Heart left ventricle (tissue), 16 donors: ENCODE results near the gene SLC43A3. TPM values are rescaled to one million over a fixed set of nuclear protein-coding genes. Genes with fewer than 3 reads are reported as not detected.

Source experiments
- ATAC-seq, 4 donors: fragments of 200-7000 bp; cut with Tn5 transposase; one replicate each; pipeline ENCODE4 v1.9.1; 2020 to 2022; ENCODE audit warnings: moderate library complexity in 4 of 4, mild to moderate bottlenecking in 3 of 4, moderate number of reproducible peaks in 1 of 4
- DNase-seq, 5 donors: peaks; one replicate each; pipeline ENCODE4 v3.0.0-alpha.2; 2020
- H3K27ac ChIP-seq, 12 donors: fragments of 200-600 bp; sonication (generic) in 4 of 12; one replicate each; pipeline versions ENCODE4 v1.5.0 to v1.8.0; 2016 to 2022; ENCODE audit warnings: mild to moderate bottlenecking in 2 of 12
- H3K27me3 ChIP-seq, 9 donors: fragments of 200-600 bp; sonication (generic) in 2 of 9; one replicate each; pipeline versions ENCODE4 v1.5.1 to v1.8.0; 2016 to 2022; ENCODE audit warnings: mild to moderate bottlenecking in 3 of 9
- H3K36me3 ChIP-seq, 9 donors: fragments of 200-600 bp; sonication (generic) in 2 of 9; one replicate each; pipeline versions ENCODE4 v1.5.0 to v1.8.0; 2018 to 2022; ENCODE audit warnings: mild to moderate bottlenecking in 2 of 9
- H3K4me1 ChIP-seq, 12 donors: fragments of 200-600 bp; sonication (generic) in 4 of 12; one replicate each; pipeline versions ENCODE4 v1.5.0 to v1.8.0; 2016 to 2022; ENCODE audit warnings: mild to moderate bottlenecking in 3 of 12
- H3K4me3 ChIP-seq, 12 donors: fragments of 200-600 bp; sonication (generic) in 4 of 12; one replicate each; pipeline versions ENCODE4 v1.5.0 to v1.8.0; 2017 to 2022; ENCODE audit warnings: mild to moderate bottlenecking in 9 of 12, moderate library complexity in 4 of 12
- H3K9me3 ChIP-seq, 12 donors: fragments of 200-600 bp; sonication (generic) in 4 of 12; one replicate each; pipeline versions ENCODE4 v1.5.0 to v1.8.0; 2016 to 2022; ENCODE audit warnings: mild to moderate bottlenecking in 1 of 12
- POLR2A ChIP-seq, 2 donors: fragments of 450-650 bp; IDR thresholded peaks; one replicate each; pipeline ENCODE4 v1.6.1; 2017; ENCODE audit warnings: antibody characterized with exemption in 2 of 2, mild to moderate bottlenecking in 2 of 2, moderate library complexity in 2 of 2
- WGBS, 4 donors: extraction: QIAGEN DNeasy Blood & Tissue Kit in 2 of 4; methylation state at CpG; one replicate each; pipeline versions ENCODE4 v1.1.5 to v1.1.7; 2013 to 2018; 5-methylcytosine and 5-hydroxymethylcytosine counted together
- intact Hi-C, 10 donors: fragments of 100-400 bp; cut with DNase I; formaldehyde crosslinking; loops; one replicate each; pipeline versions ENCODE4 v1.11.1 to v1.14.2; 2022
- polyA plus RNA-seq, 2 donors: library from polyadenylated mRNA; stranded (reverse); fragments of 200-250 nt; gene quantifications; one replicate each; pipeline ENCODE4 v1.2.3, GENCODE V29; 2013
- total RNA-seq, 9 donors: library from RNA; depleted of rRNA in 2 of 9; stranded (reverse); fragments of >200 nt in 2 of 9; fragmentation: NEBNext Ultra II Directional in 3 of 9; extraction: Animal tissue kit (Norgen Biotek cat#: 25700) in 3 of 9; gene quantifications; one replicate each; pipeline versions ENCODE4 v1.1.0 to v1.2.4, GENCODE V29; 2016 to 2023
- TF ChIP-seq, protein P1 (sequence below), 12 donors: fragments of 200-600 bp; sonication (generic) in 4 of 12; IDR thresholded peaks; one replicate each; pipeline versions ENCODE4 v1.5.0 to v1.8.0; 2018 to 2022; ENCODE audit warnings: antibody characterized with exemption in 12 of 12, mild to moderate bottlenecking in 5 of 12
- donor health status: ischemic (EF 13 %, LVEDD 7.1; RV severe dilation, severe dysfunction).
- donor health status: healthy with polysubstance abuse.
- donor health status: DM: no; HTN: yes; CAD: no.
- donor health status: DM: no; HTN: no; CAD: no.
- donor health status: ischemic (EF 25% LVEDD 6.9; RV normal size, moderate dysfunction).
- donor health status: ischemic (EF 25% LVEDD 5.7; RV mildly dilated, moderate dysfunction).
- donor health status: healthy.
- donor health status: DM: yes; HTN: yes; CAD: no.
- donor health status: ischemic (EF 35%, LVEDD 5.7; RV mildly dilated, moderate dysfunction).
- donor health status: nonischemic (EF 11% LVEDD 7.7; RV severe dilation, severe dysfunction).
- donor health status: DM: yes; HTN: yes; CAD: no.
- donor health status: PGD.
- donor health status: ischemic (EF 29% LVEDD 5.4; RV normal size, mild dysfunction).
- donor health status: nonischemic (EF 23%, LVEDD 6.1; RV moderate dilation, normal function).

The SLC43A3 gene
- total and polyA plus RNA-seq, 11 donors: 13.5 to 56.9 (median 23.6) TPM

DNA sequence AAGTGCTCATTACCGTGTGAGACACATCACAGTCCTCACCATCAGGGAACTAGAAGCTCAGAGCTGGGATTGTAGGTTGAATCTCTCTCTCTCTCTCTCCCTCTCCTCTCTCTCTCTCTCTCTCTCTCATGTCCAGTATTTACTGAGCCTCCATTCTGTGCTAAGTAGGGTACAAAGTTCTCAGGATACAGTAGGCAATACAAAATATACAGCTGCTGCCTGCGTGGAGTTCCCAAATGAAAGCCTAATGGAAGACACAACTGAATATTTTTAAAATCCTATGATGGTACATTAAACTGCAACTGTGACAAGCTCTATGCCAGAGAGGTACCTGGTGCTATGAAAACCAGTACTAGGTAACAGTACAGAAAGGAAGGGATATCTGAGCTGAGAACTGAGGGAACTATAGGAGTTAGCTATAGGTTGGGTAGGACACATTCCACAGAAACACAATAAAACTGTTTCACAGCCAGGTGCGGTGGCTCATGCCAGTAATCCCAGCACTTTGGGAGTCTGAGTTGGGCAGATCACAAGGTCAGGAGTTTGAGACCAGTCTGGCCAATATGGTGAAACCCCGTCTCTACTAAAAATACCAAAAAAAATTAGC is 26.8 kb downstream of the SLC43A3 start:
- ATAC-seq: no peak
- no peaks in the 10 kb centered on the region for H3K9me3 ChIP-seq
- H3K27ac ChIP-seq: no peak overlapping the region
- DNase-seq: no peak
- intact Hi-C loops: no loop called here
- H3K27me3 ChIP-seq: no peaks in the 10 kb centered on the region
- TF ChIP-seq, protein P1, sequence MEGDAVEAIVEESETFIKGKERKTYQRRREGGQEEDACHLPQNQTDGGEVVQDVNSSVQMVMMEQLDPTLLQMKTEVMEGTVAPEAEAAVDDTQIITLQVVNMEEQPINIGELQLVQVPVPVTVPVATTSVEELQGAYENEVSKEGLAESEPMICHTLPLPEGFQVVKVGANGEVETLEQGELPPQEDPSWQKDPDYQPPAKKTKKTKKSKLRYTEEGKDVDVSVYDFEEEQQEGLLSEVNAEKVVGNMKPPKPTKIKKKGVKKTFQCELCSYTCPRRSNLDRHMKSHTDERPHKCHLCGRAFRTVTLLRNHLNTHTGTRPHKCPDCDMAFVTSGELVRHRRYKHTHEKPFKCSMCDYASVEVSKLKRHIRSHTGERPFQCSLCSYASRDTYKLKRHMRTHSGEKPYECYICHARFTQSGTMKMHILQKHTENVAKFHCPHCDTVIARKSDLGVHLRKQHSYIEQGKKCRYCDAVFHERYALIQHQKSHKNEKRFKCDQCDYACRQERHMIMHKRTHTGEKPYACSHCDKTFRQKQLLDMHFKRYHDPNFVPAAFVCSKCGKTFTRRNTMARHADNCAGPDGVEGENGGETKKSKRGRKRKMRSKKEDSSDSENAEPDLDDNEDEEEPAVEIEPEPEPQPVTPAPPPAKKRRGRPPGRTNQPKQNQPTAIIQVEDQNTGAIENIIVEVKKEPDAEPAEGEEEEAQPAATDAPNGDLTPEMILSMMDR (IDR thresholded peaks at IDR 0.05): no peak
- TF ChIP-seq POLR2A (IDR thresholded peaks at IDR 0.05): no peak
- no peak overlapping the region for H3K4me3 ChIP-seq
- 90 to 93% (median 92%) methylated on average over 4 of the region's 4 CpGs for WGBS, 4 donors
- H3K36me3 ChIP-seq: no peaks in the 10 kb centered on the region
- no peaks in the 10 kb centered on the region for H3K4me1 ChIP-seq

DNA sequence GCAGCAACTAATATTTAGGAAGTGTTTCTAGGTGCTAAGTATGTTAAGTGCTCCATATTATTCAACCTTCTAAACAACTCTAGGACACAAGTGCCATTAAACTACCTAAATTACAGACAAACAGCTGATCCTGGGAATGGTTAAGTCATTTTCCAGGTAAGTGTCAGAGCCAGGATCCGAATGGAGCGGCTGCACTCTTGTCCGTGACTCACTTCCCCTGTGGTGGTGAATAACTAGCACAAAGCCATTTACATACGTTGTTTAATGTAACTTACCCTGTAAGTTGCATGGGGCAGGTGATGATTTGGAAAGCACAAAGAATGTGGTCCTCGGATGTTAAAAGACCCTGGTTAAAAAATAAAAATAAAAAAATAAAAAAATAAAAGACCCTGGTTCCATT is 27.7 kb downstream of the SLC43A3 start:
- WGBS, 4 donors: 68 to 77% (median 71%) methylated on average over 5 of the region's 5 CpGs
- DNase-seq (no peak), ATAC-seq (no peak)
- intact Hi-C loops: no loop called here
- Histone ChIP-seq H3K9me3 (no peaks in the 10 kb centered on the region), H3K36me3 (no peaks in the 10 kb centered on the region), H3K27ac (no peak overlapping the region), H3K27me3 (no peaks in the 10 kb centered on the region), H3K4me3 (no peak overlapping the region), H3K4me1 (no peaks in the 10 kb centered on the region)
- TF ChIP-seq, protein P1 (IDR thresholded peaks at IDR 0.05): no peak
- no peak for TF ChIP-seq POLR2A (IDR thresholded peaks at IDR 0.05)

DNA sequence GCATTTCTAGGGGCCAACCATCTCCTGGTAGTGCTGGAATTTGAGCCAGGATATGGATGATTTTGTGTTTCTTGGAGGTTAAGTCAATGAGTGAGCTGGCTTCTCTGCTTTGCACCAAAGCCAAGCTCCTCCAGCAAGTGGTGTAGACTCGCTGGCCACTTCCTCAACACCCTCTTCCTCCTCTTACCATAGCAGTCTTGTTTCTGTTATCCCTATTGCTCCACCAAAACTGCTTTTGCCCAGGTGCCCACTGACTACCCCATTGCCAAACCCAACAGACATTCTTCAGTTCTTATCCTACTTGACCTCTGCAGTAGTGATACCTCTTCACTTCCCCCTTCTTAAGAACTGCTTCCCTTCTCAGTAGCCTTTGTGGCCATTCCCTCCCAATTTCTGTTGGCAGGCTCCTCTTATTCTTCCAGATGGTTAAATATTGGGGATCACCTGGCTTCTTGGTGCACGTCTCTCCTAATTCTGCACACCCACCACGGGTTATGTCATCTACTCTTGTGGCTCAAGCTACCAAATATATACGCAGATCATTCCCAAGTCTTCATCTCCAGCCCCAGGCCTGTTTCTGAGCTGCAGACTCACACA is 29.4 kb downstream of the SLC43A3 start:
- no peak for TF ChIP-seq POLR2A (IDR thresholded peaks at IDR 0.05)
- TF ChIP-seq, protein P1 (IDR thresholded peaks at IDR 0.05): no peak
- no peaks in the 10 kb centered on the region for H3K4me1 ChIP-seq
- intact Hi-C loops: no loop called here
- DNase-seq (no peak), ATAC-seq (no peak)
- H3K27me3 ChIP-seq: no peaks in the 10 kb centered on the region
- H3K27ac ChIP-seq: no peak overlapping the region
- no peak overlapping the region for H3K4me3 ChIP-seq
- no peaks in the 10 kb centered on the region for H3K36me3 ChIP-seq
- 83 to 86% (median 85%) methylated on average over 4 of the region's 4 CpGs for WGBS, 4 donors
- no peaks in the 10 kb centered on the region for H3K9me3 ChIP-seq

DNA sequence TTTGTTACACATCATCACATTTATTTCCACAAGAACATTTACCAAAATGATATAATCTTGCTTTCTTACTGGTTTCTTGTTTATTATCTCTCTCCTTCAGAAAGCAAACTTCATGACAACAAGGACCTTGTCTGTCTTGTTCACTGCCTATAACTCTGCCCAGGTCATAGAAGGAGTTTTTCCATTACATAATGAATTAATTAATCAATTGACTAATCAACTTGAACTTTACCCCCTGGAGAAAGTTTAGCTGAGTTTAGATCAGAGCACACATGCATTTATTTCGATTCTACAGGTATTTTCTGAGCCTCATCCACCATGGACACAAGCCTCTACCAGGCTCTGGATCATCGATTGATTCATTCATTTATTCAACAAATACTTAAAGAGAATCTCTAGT is 30.2 kb downstream of the SLC43A3 start:
- no peak overlapping the region for H3K4me3 ChIP-seq
- H3K4me1 ChIP-seq: no peaks in the 10 kb centered on the region
- TF ChIP-seq POLR2A (IDR thresholded peaks at IDR 0.05): no peak
- TF ChIP-seq, protein P1 (IDR thresholded peaks at IDR 0.05): no peak
- DNase-seq (no peak), ATAC-seq (no peak)
- no peak overlapping the region for H3K27ac ChIP-seq
- 65 to 75% (median 74%) methylated on average over 2 of the region's 2 CpGs for WGBS, 4 donors
- no peaks in the 10 kb centered on the region for H3K9me3 ChIP-seq
- no peaks in the 10 kb centered on the region for H3K36me3 ChIP-seq
- H3K27me3 ChIP-seq: no peaks in the 10 kb centered on the region
- intact Hi-C loops: no loop called here
